ENCODE measurements around the gene CD247.

The CD247 gene

DNA sequence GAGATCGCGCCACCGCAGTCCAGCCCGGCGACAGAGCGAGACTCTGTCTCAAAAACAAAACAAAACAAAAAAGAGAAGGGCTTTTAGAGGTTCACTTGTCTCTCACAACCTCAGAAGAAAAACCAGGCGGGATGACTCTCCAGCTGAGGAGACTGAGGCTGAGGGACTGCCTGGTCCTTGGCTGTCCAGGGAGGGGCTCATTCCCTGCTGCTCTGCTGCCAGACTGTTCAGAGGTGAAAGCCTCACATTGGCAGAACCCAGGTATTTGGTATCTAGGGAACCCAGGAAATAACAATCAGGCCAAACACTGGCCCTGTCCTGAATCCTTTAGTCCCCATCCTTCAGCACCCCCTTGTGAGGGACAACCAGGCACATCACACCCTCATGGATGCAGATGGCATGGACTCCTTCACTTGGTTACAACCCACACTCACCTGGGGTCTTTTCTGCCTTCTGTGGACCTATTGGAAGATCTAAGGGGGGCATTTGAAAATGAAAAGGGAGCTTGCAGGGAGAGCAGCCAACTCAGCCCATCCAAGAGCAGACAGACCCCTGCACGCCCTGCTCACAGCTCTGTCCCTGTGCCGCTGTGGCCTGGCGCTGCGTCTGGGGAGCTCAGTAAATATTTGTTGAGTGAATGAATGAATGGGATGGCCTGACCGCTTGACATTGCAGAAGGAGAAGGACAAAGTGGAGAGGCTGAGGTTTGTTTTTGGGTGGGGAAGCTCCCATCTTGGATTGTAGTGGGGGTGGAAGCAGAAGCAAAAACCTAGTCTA lies 33.4 kb downstream of the CD247 start:
- Histone ChIP-seq H3K27me3 (ENCODE audit: control insufficient read depth, insufficient read depth, low read length) (no peaks in the 10 kb centered on the region), H3K4me3 (ENCODE audit: low read depth, low read length) (no peak overlapping the region), H3K9me3 (ENCODE audit: control insufficient read depth, insufficient read depth, low read length) (no peaks in the 10 kb centered on the region), H3K36me3 (ENCODE audit: control insufficient read depth, insufficient read depth, low read length) (no peaks in the 10 kb centered on the region), H3K9ac (ENCODE audit: low read depth, low read length) (no peak overlapping the region), H3K4me1 (ENCODE audit: control insufficient read depth, insufficient read depth, low read length) (peaks cover 21% of the 10 kb centered on the region), H3K27ac (ENCODE audit: low read depth, low read length) (no peak overlapping the region)

DNA sequence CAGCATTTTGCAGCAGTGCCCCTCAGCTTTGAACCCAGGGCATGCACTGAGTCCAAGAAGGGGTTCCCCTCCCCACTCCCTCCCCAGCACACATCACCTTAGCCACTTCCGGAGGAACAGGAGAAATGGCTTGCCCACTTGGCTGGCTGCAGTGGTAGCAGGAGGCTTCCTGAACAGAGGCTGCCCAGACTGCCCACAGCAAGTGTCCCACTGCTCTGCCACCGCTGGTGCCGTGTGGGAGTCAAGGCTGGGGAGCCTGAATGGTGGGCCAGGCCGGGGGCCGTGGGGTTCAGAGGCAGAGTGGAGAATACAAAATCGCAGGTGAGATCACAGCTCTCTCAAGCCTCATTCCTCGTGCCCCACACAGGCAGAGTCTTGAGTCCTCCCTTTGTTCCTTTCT lies 34.5 kb downstream of the CD247 start:
- H3K4me3 ChIP-seq (ENCODE audit: low read depth, low read length): no peak overlapping the region
- no peaks in the 10 kb centered on the region for H3K9me3 ChIP-seq (ENCODE audit: control insufficient read depth, insufficient read depth, low read length)
- peaks cover 10% of the 10 kb centered on the region for H3K4me1 ChIP-seq (ENCODE audit: control insufficient read depth, insufficient read depth, low read length)
- no peaks in the 10 kb centered on the region for H3K27me3 ChIP-seq (ENCODE audit: control insufficient read depth, insufficient read depth, low read length)
- H3K36me3 ChIP-seq (ENCODE audit: control insufficient read depth, insufficient read depth, low read length): no peaks in the 10 kb centered on the region
- H3K27ac ChIP-seq (ENCODE audit: low read depth, low read length): no peak overlapping the region
- no peak overlapping the region for H3K9ac ChIP-seq (ENCODE audit: low read depth, low read length)

DNA sequence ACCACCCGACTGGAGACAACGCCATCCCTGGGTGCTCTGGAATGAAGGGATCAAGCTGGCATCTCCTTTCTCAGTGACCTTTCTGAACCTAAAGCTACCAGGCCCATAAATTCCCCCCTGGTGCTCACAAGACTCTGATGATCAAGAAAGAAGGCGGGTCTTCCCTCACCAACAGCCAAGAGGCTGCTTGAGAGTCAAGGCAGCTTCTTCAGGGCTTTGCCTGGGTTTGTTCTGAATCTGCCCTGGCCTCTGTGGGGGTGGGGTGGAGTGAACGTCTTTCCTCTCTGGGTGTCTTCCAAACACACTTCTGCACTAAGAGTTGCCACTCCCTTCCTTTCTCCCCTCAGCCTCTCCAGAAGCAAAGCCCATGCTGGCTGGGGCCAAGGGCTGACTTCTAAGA lies 36.1 kb downstream of the CD247 start:
- Histone ChIP-seq H3K36me3 (ENCODE audit: control insufficient read depth, insufficient read depth, low read length) (no peaks in the 10 kb centered on the region), H3K9me3 (ENCODE audit: control insufficient read depth, insufficient read depth, low read length) (no peaks in the 10 kb centered on the region), H3K4me3 (ENCODE audit: low read depth, low read length) (no peak overlapping the region), H3K9ac (ENCODE audit: low read depth, low read length) (no peak overlapping the region), H3K27me3 (ENCODE audit: control insufficient read depth, insufficient read depth, low read length) (no peaks in the 10 kb centered on the region), H3K27ac (ENCODE audit: low read depth, low read length) (no peak overlapping the region), H3K4me1 (ENCODE audit: control insufficient read depth, insufficient read depth, low read length) (no peaks in the 10 kb centered on the region)

DNA sequence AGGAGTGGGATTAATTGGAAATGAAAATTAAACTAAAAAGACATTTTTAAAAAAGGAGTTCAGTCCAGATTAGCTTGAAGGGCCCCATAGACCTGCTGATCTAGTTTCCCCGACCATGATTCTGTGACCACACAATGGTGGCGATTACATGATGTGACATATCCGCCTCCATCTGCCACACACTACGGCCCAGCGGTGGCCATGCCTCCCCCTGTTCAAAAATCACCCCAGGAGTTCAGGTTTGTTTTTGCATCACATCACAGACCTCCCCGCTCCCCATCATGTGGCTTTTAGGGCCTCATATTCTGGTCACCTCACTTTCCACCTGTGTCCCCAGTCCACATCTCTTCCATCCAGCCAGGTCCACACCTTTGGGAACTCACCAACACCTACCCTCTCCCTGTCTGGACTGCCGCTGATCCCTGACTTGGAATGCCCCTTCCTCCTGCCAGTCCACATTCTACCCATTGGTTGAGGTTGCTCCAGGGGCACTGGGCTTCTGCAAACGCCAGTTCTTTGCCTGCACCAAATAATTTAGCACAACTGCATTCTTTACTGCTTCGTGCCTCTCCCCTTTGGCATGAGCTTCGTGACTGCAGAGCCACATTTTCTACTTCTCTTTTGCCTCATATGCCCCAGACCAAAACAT lies 38.9 kb downstream of the CD247 start:
- H3K4me1 ChIP-seq (ENCODE audit: control insufficient read depth, insufficient read depth, low read length): no peaks in the 10 kb centered on the region
- H3K27ac ChIP-seq (ENCODE audit: low read depth, low read length): no peak overlapping the region
- H3K36me3 ChIP-seq (ENCODE audit: control insufficient read depth, insufficient read depth, low read length): no peaks in the 10 kb centered on the region
- H3K27me3 ChIP-seq (ENCODE audit: control insufficient read depth, insufficient read depth, low read length): no peaks in the 10 kb centered on the region
- 0 out of 2 replicates have a peak, but pooled peaks cover 3% of the 10 kb centered on the region for H3K9me3 ChIP-seq (ENCODE audit: control insufficient read depth, insufficient read depth, low read length)
- H3K4me3 ChIP-seq (ENCODE audit: low read depth, low read length): no peak overlapping the region
- no peak overlapping the region for H3K9ac ChIP-seq (ENCODE audit: low read depth, low read length)

DNA sequence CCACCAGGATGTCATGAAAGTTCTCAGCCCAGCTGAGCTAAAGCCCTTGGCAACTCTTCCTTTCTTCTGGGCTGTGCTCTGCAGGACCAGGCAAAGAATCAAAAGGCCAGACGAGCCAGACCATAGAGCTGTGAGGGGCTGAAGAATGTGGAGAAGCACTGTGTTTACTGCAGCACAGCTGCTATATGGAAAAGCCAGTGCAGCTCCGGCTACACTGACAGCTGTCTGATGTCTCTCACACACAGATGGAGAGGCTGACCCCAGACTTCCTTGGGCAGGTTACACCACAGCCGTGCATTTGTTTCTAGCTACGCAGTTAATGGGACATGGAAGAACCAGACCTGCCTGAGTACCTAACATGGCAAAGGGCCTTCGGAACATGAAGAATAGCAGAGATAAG lies 40.3 kb downstream of the CD247 start:
- 0 out of 2 replicates have a peak, but pooled peaks cover 3% of the 10 kb centered on the region for H3K9me3 ChIP-seq (ENCODE audit: control insufficient read depth, insufficient read depth, low read length)
- no peaks in the 10 kb centered on the region for H3K27me3 ChIP-seq (ENCODE audit: control insufficient read depth, insufficient read depth, low read length)
- peaks cover 4% of the 10 kb centered on the region; the same call in 1 of the 2 replicates for H3K4me1 ChIP-seq (ENCODE audit: control insufficient read depth, insufficient read depth, low read length)
- no peak overlapping the region for H3K4me3 ChIP-seq (ENCODE audit: low read depth, low read length)
- H3K27ac ChIP-seq (ENCODE audit: low read depth, low read length): no peak overlapping the region
- H3K36me3 ChIP-seq (ENCODE audit: control insufficient read depth, insufficient read depth, low read length): no peaks in the 10 kb centered on the region
- no peak overlapping the region for H3K9ac ChIP-seq (ENCODE audit: low read depth, low read length)

DNA sequence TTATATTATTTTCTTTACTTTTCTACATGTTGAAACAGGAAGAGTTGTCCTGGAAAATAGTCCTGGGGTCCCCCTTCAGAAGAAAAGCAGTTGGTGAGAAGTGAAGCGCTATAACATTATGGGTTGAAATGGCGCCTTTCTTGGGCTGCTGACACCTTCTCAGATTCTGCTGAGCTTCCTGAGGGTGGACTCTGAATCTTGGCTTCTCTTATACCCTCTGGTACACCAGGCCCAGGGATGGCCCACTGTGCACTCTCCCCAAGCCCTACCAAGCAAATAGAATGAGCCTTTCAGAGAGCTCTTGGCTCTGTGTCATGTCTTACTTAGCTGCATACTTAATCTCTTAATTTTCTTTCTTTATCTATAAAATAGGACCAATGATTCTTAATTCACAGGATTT lies 42.3 kb downstream of the CD247 start:
- H3K4me1 ChIP-seq (ENCODE audit: control insufficient read depth, insufficient read depth, low read length): peaks cover 4% of the 10 kb centered on the region; the same call in 1 of the 2 replicates
- H3K27ac ChIP-seq (ENCODE audit: low read depth, low read length): no peak overlapping the region
- H3K9ac ChIP-seq (ENCODE audit: low read depth, low read length): no peak overlapping the region
- H3K27me3 ChIP-seq (ENCODE audit: control insufficient read depth, insufficient read depth, low read length): no peaks in the 10 kb centered on the region
- no peak overlapping the region for H3K4me3 ChIP-seq (ENCODE audit: low read depth, low read length)
- 0 out of 2 replicates have a peak, but pooled peaks cover 3% of the 10 kb centered on the region for H3K9me3 ChIP-seq (ENCODE audit: control insufficient read depth, insufficient read depth, low read length)
- H3K36me3 ChIP-seq (ENCODE audit: control insufficient read depth, insufficient read depth, low read length): no peaks in the 10 kb centered on the region

DNA sequence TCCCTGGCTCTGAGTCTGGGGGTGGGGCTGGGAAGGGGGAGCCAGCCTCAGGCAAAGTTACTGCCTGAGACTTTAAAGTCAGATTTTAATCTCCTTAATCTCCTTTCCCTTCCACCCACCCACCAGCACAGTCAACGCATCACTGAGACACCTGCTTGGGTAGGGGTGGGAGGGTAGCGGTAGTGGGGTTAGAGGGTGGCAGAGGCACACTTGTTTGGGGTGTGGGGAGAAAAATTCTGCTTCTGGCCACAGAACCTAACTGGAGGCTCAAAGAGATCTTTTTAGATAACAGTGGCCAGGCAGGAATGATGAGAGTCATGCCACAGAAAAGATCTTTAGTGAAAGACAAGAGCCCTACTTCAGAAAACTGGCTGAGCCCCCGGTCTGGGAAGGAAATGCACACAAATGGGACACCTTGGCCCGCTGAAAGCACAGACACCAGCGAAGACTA lies 44.1 kb downstream of the CD247 start:
- Histone ChIP-seq H3K9ac (ENCODE audit: low read depth, low read length) (no peak overlapping the region), H3K27me3 (ENCODE audit: control insufficient read depth, insufficient read depth, low read length) (no peaks in the 10 kb centered on the region), H3K36me3 (ENCODE audit: control insufficient read depth, insufficient read depth, low read length) (no peaks in the 10 kb centered on the region), H3K27ac (ENCODE audit: low read depth, low read length) (no peak overlapping the region), H3K4me3 (ENCODE audit: low read depth, low read length) (no peak overlapping the region), H3K4me1 (ENCODE audit: control insufficient read depth, insufficient read depth, low read length) (peaks cover 4% of the 10 kb centered on the region; the same call in 1 of the 2 replicates), H3K9me3 (ENCODE audit: control insufficient read depth, insufficient read depth, low read length) (0 out of 2 replicates have a peak, but pooled peaks cover 3% of the 10 kb centered on the region)

DNA sequence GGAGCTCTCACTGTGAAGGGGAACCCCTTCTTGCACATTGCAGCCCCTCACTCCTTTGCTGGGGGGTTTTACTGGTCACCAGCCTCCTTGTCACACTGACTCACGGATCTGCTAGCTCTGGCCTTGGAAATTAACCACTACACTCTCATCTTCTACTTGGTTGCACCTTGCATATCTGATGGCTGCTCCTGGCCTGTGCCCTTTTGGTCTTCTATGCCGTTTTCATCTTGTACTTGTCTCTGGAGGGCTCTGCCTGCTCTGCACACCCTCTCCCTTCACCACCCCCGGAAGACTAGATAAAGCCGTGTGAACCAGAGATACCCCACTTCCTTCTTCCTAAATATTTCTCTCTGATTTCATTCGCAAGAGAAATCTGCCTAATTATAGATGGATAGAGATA lies 44.6 kb downstream of the CD247 start:
- Histone ChIP-seq H3K9ac (ENCODE audit: low read depth, low read length) (no peak overlapping the region), H3K4me1 (ENCODE audit: control insufficient read depth, insufficient read depth, low read length) (peaks cover 5% of the 10 kb centered on the region; the same call in 1 of the 2 replicates), H3K27me3 (ENCODE audit: control insufficient read depth, insufficient read depth, low read length) (no peaks in the 10 kb centered on the region), H3K4me3 (ENCODE audit: low read depth, low read length) (no peak overlapping the region), H3K27ac (ENCODE audit: low read depth, low read length) (no peak overlapping the region), H3K36me3 (ENCODE audit: control insufficient read depth, insufficient read depth, low read length) (no peaks in the 10 kb centered on the region), H3K9me3 (ENCODE audit: control insufficient read depth, insufficient read depth, low read length) (0 out of 2 replicates have a peak, but pooled peaks cover 3% of the 10 kb centered on the region)

DNA sequence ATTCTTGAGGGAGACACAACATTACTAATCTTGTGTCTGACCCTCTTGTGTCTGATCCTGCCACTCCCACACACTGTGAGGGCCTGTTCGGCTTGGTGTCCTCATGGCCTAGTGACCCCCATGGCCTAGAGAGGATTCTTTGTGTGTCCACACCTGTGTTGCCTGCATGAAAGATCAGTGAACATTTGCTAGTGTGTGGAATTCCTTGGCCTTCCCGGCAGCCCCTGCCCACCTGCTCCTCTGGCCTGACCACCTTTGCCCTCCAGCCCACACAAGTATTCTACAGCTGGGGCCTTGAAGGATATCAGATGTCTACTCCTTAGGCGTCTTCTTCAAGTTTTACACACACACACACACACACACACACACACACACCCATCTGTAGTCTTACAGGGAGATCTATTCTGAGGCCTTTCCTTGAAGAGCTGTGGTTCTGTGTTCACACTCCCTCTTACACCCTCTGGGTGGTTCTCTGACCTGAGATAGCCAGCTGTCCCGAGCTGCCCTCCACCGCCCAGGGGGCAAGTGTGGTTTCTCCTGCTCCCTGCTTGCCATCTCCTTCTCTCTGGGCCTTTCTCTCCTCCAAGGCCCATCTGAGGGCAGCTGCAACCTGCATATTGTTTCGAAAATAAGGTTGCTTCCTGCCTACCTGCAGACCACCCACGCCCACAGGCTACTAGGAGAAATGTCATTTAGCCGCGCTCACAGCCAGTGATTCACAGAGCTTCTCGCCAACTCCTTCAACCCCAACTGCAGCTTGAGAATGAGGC lies 45.4 kb downstream of the CD247 start:
- 0 out of 2 replicates have a peak, but pooled peaks cover 3% of the 10 kb centered on the region for H3K9me3 ChIP-seq (ENCODE audit: control insufficient read depth, insufficient read depth, low read length)
- no peaks in the 10 kb centered on the region for H3K27me3 ChIP-seq (ENCODE audit: control insufficient read depth, insufficient read depth, low read length)
- no peak overlapping the region for H3K27ac ChIP-seq (ENCODE audit: low read depth, low read length)
- no peak overlapping the region for H3K4me3 ChIP-seq (ENCODE audit: low read depth, low read length)
- H3K36me3 ChIP-seq (ENCODE audit: control insufficient read depth, insufficient read depth, low read length): no peaks in the 10 kb centered on the region
- peaks cover 13% of the 10 kb centered on the region for H3K4me1 ChIP-seq (ENCODE audit: control insufficient read depth, insufficient read depth, low read length)
- no peak overlapping the region for H3K9ac ChIP-seq (ENCODE audit: low read depth, low read length)

DNA sequence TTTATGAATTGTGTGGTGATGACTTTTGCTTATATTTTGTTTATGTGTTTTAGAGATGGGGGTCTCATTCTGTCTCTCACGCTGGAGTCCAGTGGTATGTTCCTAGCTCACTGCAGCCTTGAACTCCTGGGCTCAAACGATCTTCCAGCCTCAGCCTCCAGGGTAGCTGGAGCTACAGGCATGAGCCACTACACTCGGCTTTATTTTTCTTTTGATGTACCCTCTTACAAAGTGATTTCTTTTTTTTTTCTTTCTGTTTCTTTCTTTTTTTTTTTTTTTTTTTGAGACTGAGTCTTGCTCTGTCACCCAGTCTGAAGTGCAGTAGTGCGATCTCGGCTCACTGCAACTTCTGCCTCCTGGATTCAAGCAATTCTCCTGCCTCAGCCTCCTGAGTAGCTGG lies 46.8 kb downstream of the CD247 start:
- Histone ChIP-seq H3K4me1 (ENCODE audit: control insufficient read depth, insufficient read depth, low read length) (peaks cover 22% of the 10 kb centered on the region), H3K27ac (ENCODE audit: low read depth, low read length) (no peak overlapping the region), H3K27me3 (ENCODE audit: control insufficient read depth, insufficient read depth, low read length) (no peaks in the 10 kb centered on the region), H3K36me3 (ENCODE audit: control insufficient read depth, insufficient read depth, low read length) (no peaks in the 10 kb centered on the region), H3K9ac (ENCODE audit: low read depth, low read length) (no peak overlapping the region), H3K4me3 (ENCODE audit: low read depth, low read length) (no peak overlapping the region), H3K9me3 (ENCODE audit: control insufficient read depth, insufficient read depth, low read length) (0 out of 2 replicates have a peak, but pooled peaks cover 3% of the 10 kb centered on the region)

All from HUES48 (cell line).